HG03571 (cell line): ENCODE results near the gene VEZF1.

ENCODE experiments used
- ATAC-seq: cut with Tn5 transposase; IDR thresholded peaks from one replicate; pipeline ENCODE4 v1.9.1; 2021; ENCODE audit not compliant: unreplicated experiment

Gene VEZF1

GRCh38 chr17:57953705-57954396 lies 34.2 kb downstream of the VEZF1 start:
- no peak for ATAC-seq

GRCh38 chr17:57953219-57953618 lies 34.8 kb downstream of the VEZF1 start:
- ATAC-seq: no peak

- ATAC-seq: no peak
Observed at GRCh38 chr17:57949649-57950048, 38.4 kb downstream of the VEZF1 start.

GRCh38 chr17:57948555-57949420 lies 39.3 kb downstream of the VEZF1 start:
- ATAC-seq: no peak

GRCh38 chr17:57948169-57948554 lies 39.9 kb downstream of the VEZF1 start:
- no peak for ATAC-seq

- no peak for ATAC-seq
Observed at GRCh38 chr17:57947369-57947768, 40.7 kb downstream of the VEZF1 start.

GRCh38 chr17:57946798-57947358 lies 41.2 kb downstream of the VEZF1 start:
- peak; percentile 73 for ATAC-seq

- peak; percentile 16 for ATAC-seq
Observed at GRCh38 chr17:57945996-57946797, 41.9 kb downstream of the VEZF1 start.

GRCh38 chr17:57944908-57945307 lies 43.1 kb downstream of the VEZF1 start:
- ATAC-seq: no peak

- no peak for ATAC-seq
Observed at GRCh38 chr17:57943645-57944044, 44.4 kb downstream of the VEZF1 start.

GRCh38 chr17:57943140-57943539 lies 44.9 kb downstream of the VEZF1 start:
- ATAC-seq: no peak

GRCh38 chr17:57941384-57942370 lies 46.4 kb downstream of the VEZF1 start:
- ATAC-seq: no peak

- ATAC-seq: no peak
Observed at GRCh38 chr17:57940653-57941329, 47.3 kb downstream of the VEZF1 start.

- ATAC-seq: no peak
Observed at GRCh38 chr17:57940231-57940630, 47.8 kb downstream of the VEZF1 start.

GRCh38 chr17:57939797-57940196 lies 48.3 kb downstream of the VEZF1 start:
- ATAC-seq: peak; percentile 64

GRCh38 chr17:57938061-57938502 lies 50.0 kb downstream of the VEZF1 start:
- no peak for ATAC-seq

GRCh38 chr17:57937492-57937891 lies 50.6 kb downstream of the VEZF1 start:
- no peak for ATAC-seq

GRCh38 chr17:57935833-57936807 lies 51.9 kb downstream of the VEZF1 start:
- no peak for ATAC-seq
